ENCODE results near the gene SRSF1.
"Not testable (repeated sequence)": the region's sequence is repeated elsewhere in the genome, so short reads cannot be mapped to it uniquely, and the experiment has no call there.

Gene SRSF1

GRCh38 chr17:57988301-57989250 is 18.5 kb downstream of the SRSF1 start:
- peak; percentile 84 to 85 (median 85) for DNase-seq

- DNase-seq: peak; percentile 84 to 92 (median 86)
Measured at GRCh38 chr17:57987581-57988300, 19.3 kb downstream of the SRSF1 start, which contains the start of gene VEZF1. Gene VEZF1 (minus strand): TSS chr17:57988254. CDS start chr17:57988111, 143 bp downstream.

- peak in 2 of 3 experiments; percentile 63 to 77 for DNase-seq
Measured at GRCh38 chr17:57986841-57987580, 20.0 kb downstream of the SRSF1 start.

- DNase-seq: peak in 1 of 3 experiments; percentile 35
Measured at GRCh38 chr17:57985675-57985974, 21.4 kb downstream of the SRSF1 start.

GRCh38 chr17:57984936-57985674 is 21.9 kb downstream of the SRSF1 start:
- no peak for DNase-seq

GRCh38 chr17:57984261-57984890 is 22.7 kb downstream of the SRSF1 start:
- no peak for DNase-seq

- no peak for DNase-seq
Measured at GRCh38 chr17:57983446-57983845, 23.6 kb downstream of the SRSF1 start.

- no peak for DNase-seq
Measured at GRCh38 chr17:57982452-57983170, 24.4 kb downstream of the SRSF1 start.

GRCh38 chr17:57980522-57980921 is 26.5 kb downstream of the SRSF1 start:
- peak in 2 of 3 experiments; percentile 13 to 49 for DNase-seq

GRCh38 chr17:57979076-57979475 is 28.0 kb downstream of the SRSF1 start:
- DNase-seq: no peak

- DNase-seq: no peak
Measured at GRCh38 chr17:57976594-57976993, 30.5 kb downstream of the SRSF1 start.

GRCh38 chr17:57975044-57975443 is 32.0 kb downstream of the SRSF1 start:
- DNase-seq: no peak

- DNase-seq: not testable (repeated sequence)
Measured at GRCh38 chr17:57974053-57974824, 32.8 kb downstream of the SRSF1 start.

- no peak for DNase-seq
Measured at GRCh38 chr17:57972151-57972550, 34.9 kb downstream of the SRSF1 start.

- DNase-seq: no peak
Measured at GRCh38 chr17:57971572-57971971, 35.5 kb downstream of the SRSF1 start.

- DNase-seq: no peak
Measured at GRCh38 chr17:57970710-57971109, 36.3 kb downstream of the SRSF1 start.

GRCh38 chr17:57968456-57968855 is 38.6 kb downstream of the SRSF1 start:
- DNase-seq: no peak

GRCh38 chr17:57966875-57967274 is 40.2 kb downstream of the SRSF1 start:
- DNase-seq: no peak

GRCh38 chr17:57966246-57966645 is 40.8 kb downstream of the SRSF1 start:
- no peak for DNase-seq

- DNase-seq: no peak
Measured at GRCh38 chr17:57965521-57966160, 41.4 kb downstream of the SRSF1 start.

Measured in NCI-H1417 (cell line).